Measurements from ENCODE around the gene MFSD6.

MFSD6 gene

GRCh38 chr2:190534310-190535120 is 126.4 kb downstream of the MFSD6 start, which contains the start of gene NEMP2:
Gene NEMP2, minus strand, starts transcription at chr2:190534722. Its CDS starts 67 bp downstream, at chr2:190534655.
- peak; percentile 82 to 88 for DNase-seq

GRCh38 chr2:190535121-190535439 is 126.9 kb downstream of the MFSD6 start:
- no peak for DNase-seq

GRCh38 chr2:190535586-190535985 is 127.4 kb downstream of the MFSD6 start:
- DNase-seq: no peak

- no peak for DNase-seq
These were observed 129.6 kb downstream of the MFSD6 start for GRCh38 chr2:190537765-190538164.

- DNase-seq: no peak
These were observed 130.0 kb downstream of the MFSD6 start for GRCh38 chr2:190538201-190538600.

GRCh38 chr2:190540048-190540447 is 131.9 kb downstream of the MFSD6 start:
- no peak for DNase-seq

GRCh38 chr2:190545093-190545492 is 136.9 kb downstream of the MFSD6 start:
- DNase-seq: no peak

- DNase-seq: no peak
These were observed 137.6 kb downstream of the MFSD6 start for GRCh38 chr2:190545555-190546385.

GRCh38 chr2:190546734-190547133 is 138.6 kb downstream of the MFSD6 start:
- DNase-seq: no peak

GRCh38 chr2:190547886-190548285 is 139.7 kb downstream of the MFSD6 start:
- no peak for DNase-seq

GRCh38 chr2:190550137-190550536 is 142.0 kb downstream of the MFSD6 start:
- DNase-seq: no peak
